Embryonic facial prominence (tissue), 1 donor: ENCODE measurements around the gene HCN4.

Experiments used
- DNase-seq: peaks from one replicate; pipeline ENCODE4 v3.0.0-alpha.2; 2016; ENCODE audit errors: extremely low spot score

Gene HCN4

GRCh38 chr15:73346735-73347312 lies 21.9 kb downstream of the HCN4 start:
- peak; percentile 12 for DNase-seq

- DNase-seq: no peak
Observed at GRCh38 chr15:73345658-73346057, 23.1 kb downstream of the HCN4 start.

- DNase-seq: no peak
Observed at GRCh38 chr15:73344056-73344455, 24.7 kb downstream of the HCN4 start.

- no peak for DNase-seq
Observed at GRCh38 chr15:73341886-73342600, 26.7 kb downstream of the HCN4 start.

GRCh38 chr15:73340502-73341192 lies 28.1 kb downstream of the HCN4 start:
- no peak for DNase-seq

GRCh38 chr15:73338606-73339374 lies 30.0 kb downstream of the HCN4 start:
- DNase-seq: no peak

- DNase-seq: no peak
Observed at GRCh38 chr15:73338058-73338457, 30.7 kb downstream of the HCN4 start.

- DNase-seq: no peak
Observed at GRCh38 chr15:73337187-73337586, 31.6 kb downstream of the HCN4 start.

GRCh38 chr15:73336756-73337155 lies 32.0 kb downstream of the HCN4 start:
- no peak for DNase-seq

- no peak for DNase-seq
Observed at GRCh38 chr15:73335471-73335870, 33.3 kb downstream of the HCN4 start.

GRCh38 chr15:73335026-73335425 lies 33.7 kb downstream of the HCN4 start:
- DNase-seq: no peak

GRCh38 chr15:73334086-73334485 lies 34.7 kb downstream of the HCN4 start:
- DNase-seq: no peak

GRCh38 chr15:73333001-73333400 lies 35.8 kb downstream of the HCN4 start:
- DNase-seq: no peak

- DNase-seq: no peak
Observed at GRCh38 chr15:73331991-73332925, 36.5 kb downstream of the HCN4 start.

GRCh38 chr15:73331501-73331900 lies 37.3 kb downstream of the HCN4 start:
- no peak for DNase-seq

GRCh38 chr15:73330206-73331051 lies 38.3 kb downstream of the HCN4 start:
- DNase-seq: no peak

GRCh38 chr15:73329501-73330200 lies 39.1 kb downstream of the HCN4 start:
- DNase-seq: no peak

- no peak for DNase-seq
Observed at GRCh38 chr15:73328981-73329380, 39.8 kb downstream of the HCN4 start.

- DNase-seq: no peak
Observed at GRCh38 chr15:73328149-73328820, 40.5 kb downstream of the HCN4 start.
